Erythroblast (primary cell): ENCODE data around the gene AAR2.

Experiments
- DNase-seq, 2 experiments: peaks; one replicate each; lab custom pipeline; 2025; lab: John Stamatoyannopoulos, UW
- GATA1 ChIP-seq: IDR thresholded peaks from 2 replicates; pipeline ENCODE4 v1.6.1; 2011; ENCODE audit warnings: low read depth, mild to moderate bottlenecking, control low read depth, low read length, moderate library complexity
- POLR2A ChIP-seq: IDR thresholded peaks from 2 replicates; pipeline ENCODE4 v1.6.1; 2011; ENCODE audit warnings: mild to moderate bottlenecking, low read length

AAR2 gene

GRCh38 chr20:36236786-36237121, 476 bp downstream of the AAR2 start:
- DNase-seq, result no peak
- TF ChIP-seq POLR2A (no peak), GATA1 (no peak)

GRCh38 chr20:36237477-36237876, 1.2 kb downstream of the AAR2 start:
- TF ChIP-seq POLR2A (no peak), GATA1 (no peak)
- peak in 1 of 2 experiments; percentile 32 for DNase-seq

GRCh38 chr20:36238153-36238552, 1.9 kb downstream of the AAR2 start:
- TF ChIP-seq POLR2A (no peak), GATA1 (no peak)
- DNase-seq, result no peak

DNA sequence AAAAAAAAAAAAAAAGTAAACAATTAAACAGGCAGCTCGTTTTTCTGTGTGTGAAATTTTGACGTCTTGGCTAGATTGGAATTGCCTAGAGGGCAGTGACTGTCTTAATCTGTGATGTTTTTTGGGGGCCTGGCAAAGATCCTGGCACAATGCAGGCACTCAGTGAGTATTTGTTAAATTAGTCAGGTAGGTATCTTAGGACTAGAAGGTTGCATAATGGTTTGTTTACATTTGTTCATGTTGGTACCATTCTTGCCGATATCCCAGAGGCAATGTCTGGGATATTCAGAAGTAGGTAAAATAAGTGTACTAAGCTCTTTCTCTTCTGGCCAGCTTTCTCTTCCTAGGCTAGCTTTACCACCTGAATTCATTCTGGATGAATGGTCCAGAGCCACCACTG, 2.5 kb downstream of the AAR2 start:
- TF ChIP-seq GATA1 (no peak), POLR2A (no peak)

GRCh38 chr20:36240076-36240475, 3.8 kb downstream of the AAR2 start:
- no peak for DNase-seq
- TF ChIP-seq GATA1, result no peak
- no peak for TF ChIP-seq POLR2A

More for the DNA sequence above, 2.5 kb downstream of the AAR2 start:
- DNase-seq, result no peak

- TF ChIP-seq GATA1, result no peak
- TF ChIP-seq POLR2A, result no peak
- no peak for DNase-seq
These were observed 5.4 kb downstream of the AAR2 start for GRCh38 chr20:36241678-36242077.

DNA sequence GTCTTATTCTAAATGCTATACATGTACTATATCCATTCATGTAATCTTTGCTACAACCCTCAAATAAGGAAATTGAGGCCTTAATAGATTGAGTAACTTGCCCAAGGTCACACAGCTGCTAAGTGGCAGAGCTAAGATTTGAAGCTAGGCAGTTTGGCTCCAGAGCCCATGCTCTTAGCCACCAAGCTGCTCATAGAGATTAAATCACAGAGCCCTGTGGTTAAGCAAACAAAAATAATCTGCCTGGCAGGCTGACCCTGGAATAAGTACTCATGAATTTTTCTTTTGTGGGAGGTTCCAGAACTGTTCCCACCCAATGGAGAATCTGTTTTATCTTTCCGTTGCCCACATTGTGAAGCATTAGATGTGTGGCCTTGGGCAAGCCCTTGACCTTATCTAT, 7.4 kb downstream of the AAR2 start:
- no peak for TF ChIP-seq GATA1
- TF ChIP-seq POLR2A, result no peak
- peak in 1 of 2 experiments; percentile 16 for DNase-seq

DNA sequence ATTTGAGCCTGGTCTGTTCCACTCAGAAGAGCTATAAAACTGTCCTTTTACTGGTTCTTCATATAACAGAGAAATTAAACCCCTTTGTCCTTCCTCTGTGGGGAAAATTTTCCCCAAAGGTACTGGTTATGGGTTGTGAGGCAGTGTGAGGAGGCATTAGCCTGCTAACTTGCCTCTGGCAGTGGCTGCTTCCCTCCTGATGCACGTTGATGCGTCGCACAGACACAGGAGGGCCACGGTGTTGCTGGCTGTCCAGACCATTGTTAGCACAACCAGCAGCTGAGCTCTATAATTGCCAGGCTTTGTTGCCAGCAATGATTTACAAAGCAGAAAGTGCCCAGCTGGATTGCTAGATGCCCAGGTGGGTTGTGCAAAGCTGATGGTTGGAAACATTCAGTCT, 10.1 kb downstream of the AAR2 start:
- DNase-seq, result no peak
- TF ChIP-seq POLR2A (no peak), GATA1 (no peak)

- no peak for DNase-seq
- TF ChIP-seq POLR2A (no peak), GATA1 (no peak)
These were observed 12.6 kb downstream of the AAR2 start for GRCh38 chr20:36248836-36249235.

DNA sequence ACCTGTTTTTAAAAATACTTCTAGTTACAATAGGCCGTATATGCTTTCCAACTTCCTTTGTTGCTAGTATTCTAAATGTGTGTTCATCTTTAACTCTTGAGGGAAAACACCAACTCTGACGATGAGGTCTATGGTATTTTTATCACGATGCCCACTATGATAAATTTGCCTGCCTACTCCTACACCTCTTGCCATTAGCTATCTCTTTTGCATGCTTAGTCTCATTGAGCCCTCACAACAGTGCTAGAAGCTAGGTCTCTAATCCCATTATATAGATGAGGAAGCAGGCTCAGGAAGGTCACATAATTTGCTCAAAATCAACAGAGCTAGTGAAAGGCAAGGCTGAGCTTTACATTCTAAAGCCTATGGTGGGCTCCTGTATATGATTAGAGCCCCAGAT, 13.2 kb downstream of the AAR2 start:
- TF ChIP-seq GATA1, result no peak
- no peak for TF ChIP-seq POLR2A
- DNase-seq, result no peak

DNA sequence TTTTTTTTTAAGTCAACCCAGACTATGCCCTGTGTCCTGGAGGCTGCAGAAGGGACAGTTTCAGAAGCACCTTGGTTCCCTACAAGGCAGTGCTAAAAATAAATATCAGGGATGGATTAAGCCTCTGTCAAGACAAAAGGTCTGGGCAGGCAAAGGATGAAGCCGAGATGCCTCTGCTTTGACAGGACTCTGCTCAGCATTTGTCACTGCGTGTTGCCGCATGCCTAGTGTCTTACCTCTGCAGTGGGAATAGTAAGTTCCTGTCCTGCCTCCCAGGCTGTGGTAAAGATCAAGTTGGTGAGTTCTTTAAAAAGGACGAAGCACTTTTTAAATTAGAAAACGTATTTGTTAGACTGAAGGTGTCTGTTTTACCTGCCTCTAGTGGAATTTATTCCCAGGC, 15.1 kb downstream of the AAR2 start:
- no peak for DNase-seq
- no peak for TF ChIP-seq POLR2A
- no peak for TF ChIP-seq GATA1

DNA sequence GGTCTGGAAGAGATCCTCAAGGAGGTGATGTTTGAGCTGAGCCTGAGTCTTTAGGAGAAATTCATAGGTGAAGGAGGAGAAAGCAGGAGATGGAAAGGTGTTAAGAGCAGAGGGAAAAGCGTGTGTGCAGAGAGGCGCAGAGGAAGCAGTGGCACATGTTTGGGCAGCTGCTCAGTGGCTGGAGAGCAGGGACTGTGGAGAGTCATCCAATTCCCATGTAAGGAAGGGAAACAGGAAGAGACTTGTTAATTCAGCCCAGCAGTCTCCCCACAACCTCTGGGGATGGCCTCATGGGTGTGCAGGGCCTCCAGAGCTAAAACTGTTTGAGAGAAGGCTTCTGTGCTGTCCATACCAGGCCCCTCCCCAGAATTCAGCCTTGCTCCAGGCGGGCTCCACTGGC, 16.2 kb downstream of the AAR2 start:
- no peak for TF ChIP-seq GATA1
- TF ChIP-seq POLR2A, result no peak

GRCh38 chr20:36253036-36253435, 16.8 kb downstream of the AAR2 start:
- TF ChIP-seq POLR2A, result no peak
- no peak for TF ChIP-seq GATA1
- no peak for DNase-seq

More for the DNA sequence above, 16.2 kb downstream of the AAR2 start:
- DNase-seq, result no peak

- TF ChIP-seq POLR2A (no peak), GATA1 (no peak)
- no peak for DNase-seq
These were observed 17.8 kb downstream of the AAR2 start for GRCh38 chr20:36254076-36254475.

- DNase-seq, result no peak
These were observed 19.2 kb downstream of the AAR2 start for GRCh38 chr20:36255445-36255844.

More at GRCh38 chr20:36255445-36255844, 19.2 kb downstream of the AAR2 start:
- TF ChIP-seq POLR2A, result no peak
- no peak for TF ChIP-seq GATA1
